NCI-H748 (cell line): Measurements from ENCODE around the gene SLC22A15.

ENCODE experiments used
- DNase-seq: peaks from one replicate; lab custom pipeline; 2025; ENCODE audit not compliant: unreplicated experiment; lab: John Stamatoyannopoulos, UW

The SLC22A15 gene

GRCh38 chr1:116099379-116099778, 123.1 kb downstream of the SLC22A15 start:
- no peak for DNase-seq

GRCh38 chr1:116099919-116100318, 123.6 kb downstream of the SLC22A15 start:
- DNase-seq: no peak

- peak; percentile 6 for DNase-seq
Observed at GRCh38 chr1:116104667-116105066, 128.4 kb downstream of the SLC22A15 start.

GRCh38 chr1:116105996-116106395, 129.7 kb downstream of the SLC22A15 start:
- peak; percentile 72 for DNase-seq

- DNase-seq: no peak
Observed at GRCh38 chr1:116106646-116107045, 130.3 kb downstream of the SLC22A15 start.

- DNase-seq: no peak
Observed at GRCh38 chr1:116107371-116107770, 131.1 kb downstream of the SLC22A15 start.

- DNase-seq: no peak
Observed at GRCh38 chr1:116110567-116111523, 134.5 kb downstream of the SLC22A15 start, which contains the start of gene MAB21L3. Gene MAB21L3, plus strand, starts transcription at chr1:116111399. Its CDS starts 1,217 bp downstream, at chr1:116112616.

GRCh38 chr1:116111524-116112021, 135.3 kb downstream of the SLC22A15 start:
- peak; percentile 32 for DNase-seq

- no peak for DNase-seq
Observed at GRCh38 chr1:116112388-116113140, 136.3 kb downstream of the SLC22A15 start.

- no peak for DNase-seq
Observed at GRCh38 chr1:116113615-116114014, 137.3 kb downstream of the SLC22A15 start.

GRCh38 chr1:116115476-116116439, 139.4 kb downstream of the SLC22A15 start:
- no peak for DNase-seq

- DNase-seq: no peak
Observed at GRCh38 chr1:116118471-116118870, 142.2 kb downstream of the SLC22A15 start.
